Suppressor macrophage treated with lipopolysaccharide for 1 hour (primary cell): ENCODE data around the gene TAS1R2.
A peak's percentile ranks its signal among the peaks of the same experiment; 100 is the strongest.
"Not testable (repeated sequence)": the region's sequence is repeated elsewhere in the genome, so short reads cannot be mapped to it uniquely, and the experiment has no call there.

Experiments used
- DNase-seq, 3 donors: peaks; one replicate each; pipeline ENCODE4 v3.0.0-alpha.2; 2020 to 2022

The TAS1R2 gene

GRCh38 chr1:18868354-18868753 is 8.9 kb upstream of the TAS1R2 start:
- DNase-seq = no peak

GRCh38 chr1:18866846-18867245 is 7.4 kb upstream of the TAS1R2 start:
- no peak for DNase-seq

- no peak for DNase-seq
These were observed 6.9 kb upstream of the TAS1R2 start for GRCh38 chr1:18866314-18866713.

GRCh38 chr1:18865176-18865575 is 5.7 kb upstream of the TAS1R2 start:
- no peak for DNase-seq

- DNase-seq = no peak
These were observed 2.1 kb upstream of the TAS1R2 start for GRCh38 chr1:18861590-18861989.

- no peak for DNase-seq
These were observed 1.6 kb upstream of the TAS1R2 start for GRCh38 chr1:18861082-18861481.

GRCh38 chr1:18858070-18858688 is 1.3 kb downstream of the TAS1R2 start:
- no peak for DNase-seq

- no peak for DNase-seq
These were observed 3.0 kb downstream of the TAS1R2 start for GRCh38 chr1:18856435-18856834.

- DNase-seq = no peak
These were observed 3.9 kb downstream of the TAS1R2 start for GRCh38 chr1:18855573-18855972.

GRCh38 chr1:18854331-18855025 is 5.0 kb downstream of the TAS1R2 start:
- no peak for DNase-seq

- no peak for DNase-seq
These were observed 7.0 kb downstream of the TAS1R2 start for GRCh38 chr1:18852501-18852900.

GRCh38 chr1:18849261-18849711 is 10.2 kb downstream of the TAS1R2 start:
- DNase-seq = no peak

- DNase-seq = not testable (repeated sequence)
These were observed 11.7 kb downstream of the TAS1R2 start for GRCh38 chr1:18847723-18848122.

GRCh38 chr1:18840145-18840544 is 19.3 kb downstream of the TAS1R2 start:
- DNase-seq = no peak

- peak in 1 of 3 donors; percentile 2 for DNase-seq
These were observed 22.8 kb downstream of the TAS1R2 start for GRCh38 chr1:18836654-18837053.

GRCh38 chr1:18832319-18832718 is 27.1 kb downstream of the TAS1R2 start:
- not testable (repeated sequence) for DNase-seq

- DNase-seq = no peak
These were observed 27.8 kb downstream of the TAS1R2 start for GRCh38 chr1:18831656-18832055.

GRCh38 chr1:18830596-18830995 is 28.9 kb downstream of the TAS1R2 start:
- no peak for DNase-seq

- DNase-seq = no peak
These were observed 29.8 kb downstream of the TAS1R2 start for GRCh38 chr1:18829671-18830070.

- no peak for DNase-seq
These were observed 31.2 kb downstream of the TAS1R2 start for GRCh38 chr1:18828224-18828623.

GRCh38 chr1:18823438-18823837 is 36.0 kb downstream of the TAS1R2 start:
- no peak for DNase-seq

- peak; percentile 50 to 65 (median 63) for DNase-seq
These were observed 38.4 kb downstream of the TAS1R2 start for GRCh38 chr1:18820791-18821641.

- DNase-seq = no peak
These were observed 39.3 kb downstream of the TAS1R2 start for GRCh38 chr1:18819986-18820790.
